Upper lobe of left lung (tissue), 6 donors: Measurements from ENCODE around the gene RGS7. TPM values are rescaled to one million over a fixed set of nuclear protein-coding genes. Genes with fewer than 3 reads are reported as not detected.
"Not testable (repeated sequence)": the region's sequence is repeated elsewhere in the genome, so short reads cannot be mapped to it uniquely, and the experiment has no call there.

ENCODE experiments used
- ATAC-seq, 2 donors: fragments of 200-7000 bp; cut with Tn5 transposase; one replicate each; pipeline ENCODE4 v1.9.1; 2022; ENCODE audit warnings: mild to moderate bottlenecking in 2 of 2, moderate library complexity in 2 of 2; ENCODE audit not compliant: low FRiP score in 2 of 2
- DNase-seq, 2 donors: peaks; one replicate each; pipeline ENCODE4 v3.0.0-alpha.2; 2019 to 2020
- H3K27ac ChIP-seq, 4 donors: fragments of 200-600 bp; sonication (generic); one replicate each; pipeline ENCODE4 v1.5.1; 2016 to 2019
- H3K27me3 ChIP-seq, 4 donors: fragments of 200-600 bp; sonication (generic); one replicate each; pipeline ENCODE4 v1.5.1; 2017 to 2019
- H3K36me3 ChIP-seq, 4 donors: fragments of 200-600 bp; sonication (generic); one replicate each; pipeline ENCODE4 v1.5.1; 2016 to 2019
- H3K4me1 ChIP-seq, 4 donors: fragments of 200-600 bp; sonication (generic); one replicate each; pipeline ENCODE4 v1.5.1; 2018 to 2019
- H3K4me3 ChIP-seq, 4 donors: fragments of 200-600 bp; sonication (generic); one replicate each; pipeline ENCODE4 v1.5.1; 2017 to 2019; ENCODE audit warnings: mild to moderate bottlenecking in 2 of 4, moderate library complexity in 1 of 4
- H3K9me3 ChIP-seq, 4 donors: fragments of 200-600 bp; sonication (generic); one replicate each; pipeline ENCODE4 v1.5.1; 2018 to 2019
- CTCF ChIP-seq, 6 experiments: fragments of 450-650 bp in 4 of 6; fragments of 200-600 bp in 2 of 6; sonication (generic) in 2 of 6; IDR thresholded peaks; one replicate each; pipeline ENCODE4 v1.5.1; 2016 to 2019; ENCODE audit warnings: antibody characterized with exemption in 6 of 6
- EP300 ChIP-seq, 4 donors: sonication (generic); formaldehyde crosslinking; IDR thresholded peaks; one replicate each; pipeline ENCODE4 v1.5.1; 2017; ENCODE audit warnings: antibody characterized with exemption in 4 of 4, control low read depth in 2 of 4
- POLR2A ChIP-seq, 4 donors: fragments of 450-650 bp; IDR thresholded peaks; one replicate each; pipeline ENCODE4 v1.5.1; 2016 to 2017; ENCODE audit warnings: antibody characterized with exemption in 4 of 4, mild to moderate bottlenecking in 2 of 4
- POLR2AphosphoS5 ChIP-seq, 2 donors: sonication (generic); formaldehyde crosslinking; IDR thresholded peaks; one replicate each; pipeline ENCODE4 v1.5.1; 2017; ENCODE audit warnings: antibody characterized with exemption in 2 of 2
- WGBS, 2 donors: methylation state at CpG; one replicate each; pipeline ENCODE4 v1.1.5; 2017 to 2018; 5-methylcytosine and 5-hydroxymethylcytosine counted together
- total RNA-seq, 6 donors: library from RNA; depleted of rRNA in 4 of 6; stranded (reverse); fragments of >200 nt in 4 of 6; gene quantifications; one replicate each; pipeline versions ENCODE4 v1.1.0 to v1.2.1, GENCODE V29; 2016 to 2021
- donor health status: DM: no; HTN: no; CAD: no; lungs with moderate emphysema.
- donor health status: DM: no; HTN: yes; CAD: no; lungs with severe emphysema.

Gene RGS7
- total RNA-seq, 6 donors from 2014 or later: 0.15 TPM; not detected in 5

GRCh38 chr1:240985081-240985480 lies 371.9 kb downstream of the RGS7 start:
- ATAC-seq: no peak
- 83 to 84% methylated on average over 5 of the region's 5 CpGs for WGBS, 2 donors
- no peak for DNase-seq
- Histone ChIP-seq H3K9me3 (no peaks in the 10 kb centered on the region), H3K4me1 (no peaks in the 10 kb centered on the region), H3K4me3 (no peak overlapping the region), H3K36me3 (no peaks in the 10 kb centered on the region), H3K27ac (no peak overlapping the region), H3K27me3 (no peaks in the 10 kb centered on the region)
- TF ChIP-seq CTCF (IDR thresholded peaks at IDR 0.05) (no peak), POLR2AphosphoS5 (IDR thresholded peaks at IDR 0.05) (no peak), POLR2A (IDR thresholded peaks at IDR 0.05) (no peak)

GRCh38 chr1:240980342-240980741 lies 376.7 kb downstream of the RGS7 start:
- H3K27ac ChIP-seq: no peak overlapping the region
- no peaks in the 10 kb centered on the region for H3K27me3 ChIP-seq
- no peaks in the 10 kb centered on the region for H3K36me3 ChIP-seq
- DNase-seq: no peak
- no peaks in the 10 kb centered on the region for H3K9me3 ChIP-seq
- WGBS, 2 donors: 62 to 78% methylated on average over 1 of the region's 1 CpG
- H3K4me3 ChIP-seq: no peak overlapping the region
- ATAC-seq: no peak
- TF ChIP-seq POLR2AphosphoS5 (IDR thresholded peaks at IDR 0.05): no peak
- TF ChIP-seq CTCF (IDR thresholded peaks at IDR 0.05): no peak
- TF ChIP-seq POLR2A (IDR thresholded peaks at IDR 0.05): no peak
- no peak for TF ChIP-seq EP300 (IDR thresholded peaks at IDR 0.05)
- no peaks in the 10 kb centered on the region for H3K4me1 ChIP-seq

GRCh38 chr1:240976685-240977084 lies 380.3 kb downstream of the RGS7 start:
- no peak overlapping the region for H3K4me3 ChIP-seq
- no peaks in the 10 kb centered on the region for H3K27me3 ChIP-seq
- H3K9me3 ChIP-seq: no peaks in the 10 kb centered on the region
- H3K27ac ChIP-seq: no peak overlapping the region
- ATAC-seq (no peak), DNase-seq (no peak)
- TF ChIP-seq POLR2AphosphoS5 (IDR thresholded peaks at IDR 0.05): no peak
- no peak for TF ChIP-seq POLR2A (IDR thresholded peaks at IDR 0.05)
- no peaks in the 10 kb centered on the region for H3K36me3 ChIP-seq
- no peaks in the 10 kb centered on the region for H3K4me1 ChIP-seq
- 84 to 89% methylated on average over 1 of the region's 1 CpG for WGBS, 2 donors

- Histone ChIP-seq H3K4me3 (no peak overlapping the region), H3K4me1 (no peaks in the 10 kb centered on the region), H3K9me3 (no peaks in the 10 kb centered on the region), H3K36me3 (no peaks in the 10 kb centered on the region), H3K27me3 (no peaks in the 10 kb centered on the region), H3K27ac (no peak overlapping the region)
- DNase-seq (no peak), ATAC-seq (no peak)
- TF ChIP-seq POLR2A (IDR thresholded peaks at IDR 0.05): no peak
- TF ChIP-seq POLR2AphosphoS5 (IDR thresholded peaks at IDR 0.05): no peak
- no peak for TF ChIP-seq CTCF (IDR thresholded peaks at IDR 0.05)
- TF ChIP-seq EP300 (IDR thresholded peaks at IDR 0.05): no peak
- WGBS, 2 donors: 82 to 95% methylated on average over 3 of the region's 3 CpGs
These were observed 383.1 kb downstream of the RGS7 start for GRCh38 chr1:240973875-240974274.

- H3K9me3 ChIP-seq, H3K27ac ChIP-seq, H3K4me3 ChIP-seq, H3K4me1 ChIP-seq, ATAC-seq, H3K27me3 ChIP-seq, DNase-seq, H3K36me3 ChIP-seq: not testable (repeated sequence)
- 93% methylated on average over 3 of the region's 4 CpGs for WGBS, 2 donors
These were observed 384.9 kb downstream of the RGS7 start for GRCh38 chr1:240972059-240972458.

GRCh38 chr1:240970253-240970652 lies 386.8 kb downstream of the RGS7 start:
- H3K27me3 ChIP-seq: no peaks in the 10 kb centered on the region
- H3K9me3 ChIP-seq: no peaks in the 10 kb centered on the region
- H3K36me3 ChIP-seq: no peaks in the 10 kb centered on the region
- H3K4me1 ChIP-seq: no peaks in the 10 kb centered on the region
- WGBS, 2 donors: 57 to 84% methylated on average over 4 of the region's 4 CpGs
- TF ChIP-seq POLR2A (IDR thresholded peaks at IDR 0.05) (no peak), CTCF (IDR thresholded peaks at IDR 0.05) (no peak), EP300 (IDR thresholded peaks at IDR 0.05) (no peak)
- DNase-seq: no peak
- no peak for ATAC-seq
- no peak overlapping the region for H3K4me3 ChIP-seq
- no peak overlapping the region for H3K27ac ChIP-seq
